Spleen (tissue), 7 donors: Measurements from ENCODE around the gene LRP1B.

Experiments
- CTCF ChIP-seq, 11 experiments: fragments of 200-600 bp in 7 of 11; fragments of 450-650 bp in 4 of 11; sonication (generic) in 4 of 11; IDR thresholded peaks in 8 of 11; conservative IDR thresholded peaks in 3 of 11; 1 replicate in 7 of 11; 2 replicates in 4 of 11; pipeline versions ENCODE4 v1.4.0 to v1.8.0; 2016 to 2021; ENCODE audit warnings: antibody characterized with exemption in 11 of 11, inconsistent platforms in 4 of 11, mild to moderate bottlenecking in 1 of 11
- POLR2A ChIP-seq, 3 donors: fragments of 450-650 bp; IDR thresholded peaks; one replicate each; pipeline ENCODE4 v1.5.1; 2017; ENCODE audit warnings: antibody characterized with exemption in 3 of 3, mild to moderate bottlenecking in 1 of 3
- POLR2AphosphoS5 ChIP-seq, 3 donors: sonication (generic); formaldehyde crosslinking; IDR thresholded peaks; one replicate each; pipeline ENCODE4 v1.5.1; 2017; ENCODE audit warnings: antibody characterized with exemption in 3 of 3
- donor health status: DM: no; HTN: no; CAD: no; lungs with moderate emphysema.
- donor health status: DM: no; HTN: no; CAD: no.
- donor health status: DM: no; HTN: no; CAD: no.

DNA sequence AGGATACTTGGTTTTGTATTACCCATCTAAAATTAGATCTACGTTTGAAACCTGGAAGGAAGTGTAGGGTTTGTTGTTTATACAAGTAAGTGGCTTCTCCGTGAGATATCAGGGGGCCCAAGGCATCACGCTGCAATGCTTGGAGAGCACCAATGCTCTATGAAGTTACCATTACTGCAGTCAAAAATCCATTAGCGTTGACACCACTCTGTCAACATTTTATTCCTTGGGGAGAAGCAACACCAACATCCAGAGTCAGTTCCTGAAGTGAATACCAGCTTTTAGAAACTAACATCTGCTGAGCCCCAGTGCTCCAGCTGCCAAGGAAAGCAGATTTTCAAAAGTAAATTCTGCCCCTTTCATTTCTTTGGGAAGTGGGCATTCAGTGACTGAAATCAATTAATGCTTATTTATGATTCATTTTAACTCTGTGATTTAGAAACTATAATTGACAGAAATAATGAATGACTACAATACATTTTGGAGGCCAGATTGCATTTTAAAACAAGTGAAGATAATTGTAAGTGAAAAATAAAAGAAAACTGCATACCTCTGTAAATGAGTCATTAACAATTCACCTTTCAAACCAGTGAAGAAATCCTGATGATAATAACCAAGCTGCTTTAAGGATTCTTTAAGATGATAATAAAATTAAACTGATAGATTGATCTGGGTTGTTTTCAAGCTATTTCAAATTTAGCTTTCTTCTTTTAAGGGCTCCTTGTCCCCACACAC lies 30.5 kb downstream of the LRP1B start:
- TF ChIP-seq POLR2A (IDR thresholded peaks at IDR 0.05) (no peak), CTCF (IDR thresholded peaks at IDR 0.05 in 8 of 11, conservative IDR thresholded peaks at IDR 0.05 in 3 of 11) (no peak), POLR2AphosphoS5 (IDR thresholded peaks at IDR 0.05) (no peak)
